HEK293 (cell line): ENCODE measurements around the gene ACOT9.

Experiments
- ATF2 ChIP-seq: fragments of 450-650 bp; formaldehyde crosslinking; IDR thresholded peaks from 2 replicates; pipeline ENCODE4 v1.5.1; 2016; ENCODE audit warnings: missing biosample characterization, missing genetic modification characterization, low read depth
- KLF1 ChIP-seq: fragments of 450-650 bp; formaldehyde crosslinking; IDR thresholded peaks from 2 replicates; pipeline ENCODE4 v1.5.1; 2016; ENCODE audit warnings: missing biosample characterization, missing genetic modification characterization
- KLF16 ChIP-seq: fragments of 450-650 bp; formaldehyde crosslinking; IDR thresholded peaks from 2 replicates; pipeline ENCODE4 v1.5.1; 2017; ENCODE audit warnings: missing biosample characterization, missing genetic modification characterization
- KLF9 ChIP-seq: fragments of 450-650 bp; formaldehyde crosslinking; IDR thresholded peaks from 2 replicates; pipeline ENCODE4 v1.5.1; 2016; ENCODE audit warnings: missing biosample characterization, missing genetic modification characterization, low read depth
- PRDM10 ChIP-seq: fragments of 450-650 bp; formaldehyde crosslinking; IDR thresholded peaks from 2 replicates; pipeline ENCODE4 v1.5.1; 2016; ENCODE audit warnings: missing biosample characterization, missing genetic modification characterization
- SETDB1 ChIP-seq: IDR thresholded peaks from one replicate; pipeline ENCODE4 v1.6.1; 2017; ENCODE audit warnings: mild to moderate bottlenecking, low read length, moderate library complexity, mixed read lengths; ENCODE audit not compliant: insufficient read length
- SP7 ChIP-seq: fragments of 450-650 bp; formaldehyde crosslinking; IDR thresholded peaks from 2 replicates; pipeline ENCODE4 v1.5.1; 2016; ENCODE audit warnings: missing biosample characterization, missing genetic modification characterization
- ZBTB17 ChIP-seq: fragments of 450-650 bp; formaldehyde crosslinking; IDR thresholded peaks from 2 replicates; pipeline ENCODE4 v1.5.1; 2016; ENCODE audit warnings: missing biosample characterization, missing genetic modification characterization
- ZNF140 ChIP-seq: fragments of 450-650 bp; formaldehyde crosslinking; IDR thresholded peaks from 2 replicates; pipeline ENCODE4 v1.5.1; 2016; ENCODE audit warnings: missing biosample characterization, missing genetic modification characterization
- ZNF202 ChIP-seq: fragments of 450-650 bp; formaldehyde crosslinking; IDR thresholded peaks from 2 replicates; pipeline ENCODE4 v1.5.1; 2016; ENCODE audit warnings: missing biosample characterization, missing genetic modification characterization, borderline replicate concordance
- ZNF280C ChIP-seq: fragments of 450-650 bp; formaldehyde crosslinking; IDR thresholded peaks from 2 replicates; pipeline ENCODE4 v1.5.1; 2016; ENCODE audit warnings: missing biosample characterization, missing genetic modification characterization
- ZNF280D ChIP-seq: fragments of 450-650 bp; formaldehyde crosslinking; IDR thresholded peaks from 2 replicates; pipeline ENCODE4 v1.5.1; 2016; ENCODE audit warnings: missing biosample characterization, missing genetic modification characterization
- ZNF423 ChIP-seq: fragments of 450-650 bp; formaldehyde crosslinking; IDR thresholded peaks from 2 replicates; pipeline ENCODE4 v1.5.1; 2016; ENCODE audit warnings: missing biosample characterization, missing genetic modification characterization
- ZNF518A ChIP-seq: fragments of 450-650 bp; formaldehyde crosslinking; conservative IDR thresholded peaks from 2 replicates; pipeline ENCODE4 v1.5.1; 2016; ENCODE audit warnings: low read depth, missing biosample characterization, missing genetic modification characterization
- ZNF544 ChIP-seq: fragments of 450-650 bp; formaldehyde crosslinking; IDR thresholded peaks from 2 replicates; pipeline ENCODE4 v1.5.0; 2017; ENCODE audit warnings: missing biosample characterization, missing genetic modification characterization
- ZNF558 ChIP-seq: fragments of 450-650 bp; formaldehyde crosslinking; IDR thresholded peaks from 2 replicates; pipeline ENCODE4 v1.5.1; 2016; ENCODE audit warnings: missing biosample characterization, missing genetic modification characterization
- ZNF654 ChIP-seq: fragments of 450-650 bp; formaldehyde crosslinking; IDR thresholded peaks from 2 replicates; pipeline ENCODE4 v1.5.1; 2016; ENCODE audit warnings: low read depth, missing biosample characterization, missing genetic modification characterization
- ZNF664 ChIP-seq: fragments of 450-650 bp; formaldehyde crosslinking; IDR thresholded peaks from 2 replicates; pipeline ENCODE4 v1.5.1; 2016; ENCODE audit warnings: missing biosample characterization, missing genetic modification characterization
- ZNF677 ChIP-seq: fragments of 450-650 bp; IDR thresholded peaks from 2 replicates; pipeline ENCODE4 v1.5.0; 2018; ENCODE audit warnings: missing biosample characterization, mild to moderate bottlenecking, missing genetic modification characterization, moderate library complexity
- ZNF776 ChIP-seq: fragments of 450-650 bp; formaldehyde crosslinking; IDR thresholded peaks from 2 replicates; pipeline ENCODE4 v1.5.0; 2017; ENCODE audit warnings: missing biosample characterization, missing genetic modification characterization, borderline replicate concordance
- ZNF830 ChIP-seq: fragments of 450-650 bp; IDR thresholded peaks from 2 replicates; pipeline ENCODE4 v1.5.0; 2018; ENCODE audit warnings: missing biosample characterization, missing genetic modification characterization, low read depth, mild to moderate bottlenecking, moderate library complexity
- ZSCAN18 ChIP-seq: fragments of 450-650 bp; formaldehyde crosslinking; IDR thresholded peaks from 2 replicates; pipeline ENCODE4 v1.5.1; 2016; ENCODE audit warnings: missing biosample characterization, missing genetic modification characterization

The ACOT9 gene

GRCh38 chrX:23782863-23783588 lies 40.0 kb upstream of the ACOT9 start, which contains the start of gene SAT1 (continued):
- no peak for TF ChIP-seq ZNF280C
- TF ChIP-seq ZSCAN18, result no peak
- TF ChIP-seq KLF9, result no peak
- TF ChIP-seq ZBTB17 (tag by site-specific recombination), result peak; percentile 47; the same call in 1 of the 2 replicates
- TF ChIP-seq SETDB1, result no peak
- TF ChIP-seq ZNF544 (tag by site-specific recombination), result no peak
- no peak for TF ChIP-seq ZNF140 (tag by site-specific recombination)
- TF ChIP-seq ZNF518A, result no peak
- TF ChIP-seq ZNF423 (tag by site-specific recombination), result no peak
- peak; percentile 76 for TF ChIP-seq SP7
- TF ChIP-seq ZNF202, result no peak
- TF ChIP-seq ZNF664 (tag by site-specific recombination), result no peak
- TF ChIP-seq KLF16 (tag by site-specific recombination), result peak; percentile 87; the same call in 1 of the 2 replicates
- TF ChIP-seq ZNF830, result no peak
- no peak for TF ChIP-seq ATF2 (tag by site-specific recombination)
- peak; percentile 60; the same call in 1 of the 2 replicates for TF ChIP-seq KLF1 (tag by site-specific recombination)
- no peak; the same call in 1 of the 2 replicates for TF ChIP-seq ZNF280D (tag by site-specific recombination)
- TF ChIP-seq ZNF677 (tag by site-specific recombination), result no peak
- TF ChIP-seq ZNF776 (tag by site-specific recombination), result no peak
- peak; percentile 78 for TF ChIP-seq ZNF654
- no peak; the same call in 1 of the 2 replicates for TF ChIP-seq ZNF558
- TF ChIP-seq PRDM10 (tag by site-specific recombination), result peak; percentile 43
